GM19351 (cell line): ENCODE data around the gene USP17L28.
"Not testable (repeated sequence)": the region's sequence is repeated elsewhere in the genome, so short reads cannot be mapped to it uniquely, and the experiment has no call there.

ENCODE experiments used
- ATAC-seq: cut with Tn5 transposase; IDR thresholded peaks from one replicate; pipeline ENCODE4 v1.9.1; 2021; ENCODE audit warnings: mild to moderate bottlenecking, moderate library complexity; ENCODE audit not compliant: unreplicated experiment

USP17L28 gene, protein sequence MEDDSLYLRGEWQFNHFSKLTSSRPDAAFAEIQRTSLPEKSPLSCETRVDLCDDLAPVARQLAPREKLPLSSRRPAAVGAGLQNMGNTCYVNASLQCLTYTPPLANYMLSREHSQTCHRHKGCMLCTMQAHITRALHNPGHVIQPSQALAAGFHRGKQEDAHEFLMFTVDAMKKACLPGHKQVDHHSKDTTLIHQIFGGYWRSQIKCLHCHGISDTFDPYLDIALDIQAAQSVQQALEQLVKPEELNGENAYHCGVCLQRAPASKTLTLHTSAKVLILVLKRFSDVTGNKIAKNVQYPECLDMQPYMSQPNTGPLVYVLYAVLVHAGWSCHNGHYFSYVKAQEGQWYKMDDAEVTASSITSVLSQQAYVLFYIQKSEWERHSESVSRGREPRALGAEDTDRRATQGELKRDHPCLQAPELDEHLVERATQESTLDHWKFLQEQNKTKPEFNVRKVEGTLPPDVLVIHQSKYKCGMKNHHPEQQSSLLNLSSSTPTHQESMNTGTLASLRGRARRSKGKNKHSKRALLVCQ

DNA sequence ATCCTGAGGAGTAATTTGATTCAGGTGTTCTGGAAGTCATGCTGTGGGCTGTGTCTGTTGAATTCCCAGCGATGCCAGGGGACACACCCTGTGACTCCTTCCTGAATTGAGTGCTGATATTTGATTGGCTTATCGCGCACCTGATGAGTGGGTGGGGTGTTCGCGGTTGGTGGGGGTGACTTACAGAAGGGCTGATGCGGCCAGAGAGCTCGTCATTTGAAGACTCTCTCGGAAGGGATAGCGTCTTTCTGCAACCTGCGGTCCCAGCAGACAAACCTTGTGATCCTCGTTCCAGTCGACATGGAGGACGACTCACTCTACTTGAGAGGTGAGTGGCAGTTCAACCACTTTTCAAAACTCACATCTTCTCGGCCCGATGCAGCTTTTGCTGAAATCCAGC lies at the start of gene USP17L28:
USP17L28 (plus strand) TSS at position 301 of the 400 bp plus-strand sequence; CDS start at position 301, 0 bp downstream.
- ATAC-seq = not testable (repeated sequence)

DNA sequence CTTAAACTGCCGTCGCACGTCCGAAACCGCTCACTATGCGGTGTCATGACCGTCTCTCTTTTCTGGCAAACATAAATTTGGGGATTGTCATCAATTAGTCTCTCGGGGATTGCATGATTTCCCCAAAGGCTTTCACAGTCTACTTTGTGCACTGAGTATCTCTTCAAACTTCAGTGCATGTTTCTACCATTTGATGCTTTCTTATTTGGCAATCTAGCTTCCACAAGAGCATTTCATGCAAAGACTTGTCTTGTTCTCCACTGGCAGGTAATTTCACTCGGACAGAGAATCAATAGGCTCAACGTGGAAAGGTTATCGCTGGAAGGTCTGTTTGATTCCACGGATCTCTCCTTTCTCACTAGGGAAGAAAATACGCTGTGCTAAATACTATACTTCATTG lies 24.5 kb upstream of the USP17L28 start:
- ATAC-seq = not testable (repeated sequence)

DNA sequence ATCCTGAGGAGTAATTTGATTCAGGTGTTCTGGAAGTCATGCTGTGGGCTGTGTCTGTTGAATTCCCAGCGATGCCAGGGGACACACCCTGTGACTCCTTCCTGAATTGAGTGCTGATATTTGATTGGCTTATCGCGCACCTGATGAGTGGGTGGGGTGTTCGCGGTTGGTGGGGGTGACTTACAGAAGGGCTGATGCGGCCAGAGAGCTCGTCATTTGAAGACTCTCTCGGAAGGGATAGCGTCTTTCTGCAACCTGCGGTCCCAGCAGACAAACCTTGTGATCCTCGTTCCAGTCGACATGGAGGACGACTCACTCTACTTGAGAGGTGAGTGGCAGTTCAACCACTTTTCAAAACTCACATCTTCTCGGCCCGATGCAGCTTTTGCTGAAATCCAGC lies 23.8 kb upstream of the USP17L28 start, which contains the start of gene USP17L24:
USP17L24 (plus strand) TSS at position 301 of the 400 bp plus-strand sequence; CDS start at position 301, 0 bp downstream.
- ATAC-seq = not testable (repeated sequence)

DNA sequence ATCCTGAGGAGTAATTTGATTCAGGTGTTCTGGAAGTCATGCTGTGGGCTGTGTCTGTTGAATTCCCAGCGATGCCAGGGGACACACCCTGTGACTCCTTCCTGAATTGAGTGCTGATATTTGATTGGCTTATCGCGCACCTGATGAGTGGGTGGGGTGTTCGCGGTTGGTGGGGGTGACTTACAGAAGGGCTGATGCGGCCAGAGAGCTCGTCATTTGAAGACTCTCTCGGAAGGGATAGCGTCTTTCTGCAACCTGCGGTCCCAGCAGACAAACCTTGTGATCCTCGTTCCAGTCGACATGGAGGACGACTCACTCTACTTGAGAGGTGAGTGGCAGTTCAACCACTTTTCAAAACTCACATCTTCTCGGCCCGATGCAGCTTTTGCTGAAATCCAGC lies 19.1 kb upstream of the USP17L28 start, which contains the start of gene USP17L25:
USP17L25 (plus strand) TSS at position 301 of the 400 bp plus-strand sequence; CDS start at position 301, 0 bp downstream.
- not testable (repeated sequence) for ATAC-seq

DNA sequence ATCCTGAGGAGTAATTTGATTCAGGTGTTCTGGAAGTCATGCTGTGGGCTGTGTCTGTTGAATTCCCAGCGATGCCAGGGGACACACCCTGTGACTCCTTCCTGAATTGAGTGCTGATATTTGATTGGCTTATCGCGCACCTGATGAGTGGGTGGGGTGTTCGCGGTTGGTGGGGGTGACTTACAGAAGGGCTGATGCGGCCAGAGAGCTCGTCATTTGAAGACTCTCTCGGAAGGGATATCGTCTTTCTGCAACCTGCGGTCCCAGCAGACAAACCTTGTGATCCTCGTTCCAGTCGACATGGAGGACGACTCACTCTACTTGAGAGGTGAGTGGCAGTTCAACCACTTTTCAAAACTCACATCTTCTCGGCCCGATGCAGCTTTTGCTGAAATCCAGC lies 14.3 kb upstream of the USP17L28 start, which contains the start of gene USP17L26:
USP17L26 (plus strand) TSS at position 301 of the 400 bp plus-strand sequence; CDS start at position 301, 0 bp downstream.
- not testable (repeated sequence) for ATAC-seq

DNA sequence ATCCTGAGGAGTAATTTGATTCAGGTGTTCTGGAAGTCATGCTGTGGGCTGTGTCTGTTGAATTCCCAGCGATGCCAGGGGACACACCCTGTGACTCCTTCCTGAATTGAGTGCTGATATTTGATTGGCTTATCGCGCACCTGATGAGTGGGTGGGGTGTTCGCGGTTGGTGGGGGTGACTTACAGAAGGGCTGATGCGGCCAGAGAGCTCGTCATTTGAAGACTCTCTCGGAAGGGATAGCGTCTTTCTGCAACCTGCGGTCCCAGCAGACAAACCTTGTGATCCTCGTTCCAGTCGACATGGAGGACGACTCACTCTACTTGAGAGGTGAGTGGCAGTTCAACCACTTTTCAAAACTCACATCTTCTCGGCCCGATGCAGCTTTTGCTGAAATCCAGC lies 9.6 kb upstream of the USP17L28 start, which contains the start of gene USP17L5:
USP17L5 (plus strand) TSS at position 301 of the 400 bp plus-strand sequence; CDS start at position 301, 0 bp downstream.
- not testable (repeated sequence) for ATAC-seq

DNA sequence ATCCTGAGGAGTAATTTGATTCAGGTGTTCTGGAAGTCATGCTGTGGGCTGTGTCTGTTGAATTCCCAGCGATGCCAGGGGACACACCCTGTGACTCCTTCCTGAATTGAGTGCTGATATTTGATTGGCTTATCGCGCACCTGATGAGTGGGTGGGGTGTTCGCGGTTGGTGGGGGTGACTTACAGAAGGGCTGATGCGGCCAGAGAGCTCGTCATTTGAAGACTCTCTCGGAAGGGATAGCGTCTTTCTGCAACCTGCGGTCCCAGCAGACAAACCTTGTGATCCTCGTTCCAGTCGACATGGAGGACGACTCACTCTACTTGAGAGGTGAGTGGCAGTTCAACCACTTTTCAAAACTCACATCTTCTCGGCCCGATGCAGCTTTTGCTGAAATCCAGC lies 4.8 kb upstream of the USP17L28 start, which contains the start of gene USP17L27:
USP17L27 (plus strand) TSS at position 301 of the 400 bp plus-strand sequence; CDS start at position 301, 0 bp downstream.
- not testable (repeated sequence) for ATAC-seq

DNA sequence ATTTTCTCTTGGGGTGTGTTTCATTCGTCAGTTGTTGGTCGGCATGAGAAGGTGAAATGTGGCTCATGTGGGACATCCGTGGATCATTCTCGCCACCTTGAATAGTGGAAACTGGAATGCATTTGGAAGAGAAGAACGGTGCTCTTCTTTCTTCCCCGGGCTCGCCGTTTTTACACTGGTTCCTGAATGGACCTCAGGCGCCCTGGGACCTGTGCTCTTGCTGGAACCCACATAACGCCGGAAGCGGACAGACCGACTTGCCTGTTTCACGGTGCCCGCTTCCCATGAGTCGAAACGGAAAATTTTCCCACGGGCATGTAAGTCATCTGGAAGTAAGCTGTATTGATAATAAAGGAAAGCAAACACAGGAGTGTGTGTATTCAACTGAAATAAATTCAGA lies 2.2 kb downstream of the USP17L28 start:
- not testable (repeated sequence) for ATAC-seq

DNA sequence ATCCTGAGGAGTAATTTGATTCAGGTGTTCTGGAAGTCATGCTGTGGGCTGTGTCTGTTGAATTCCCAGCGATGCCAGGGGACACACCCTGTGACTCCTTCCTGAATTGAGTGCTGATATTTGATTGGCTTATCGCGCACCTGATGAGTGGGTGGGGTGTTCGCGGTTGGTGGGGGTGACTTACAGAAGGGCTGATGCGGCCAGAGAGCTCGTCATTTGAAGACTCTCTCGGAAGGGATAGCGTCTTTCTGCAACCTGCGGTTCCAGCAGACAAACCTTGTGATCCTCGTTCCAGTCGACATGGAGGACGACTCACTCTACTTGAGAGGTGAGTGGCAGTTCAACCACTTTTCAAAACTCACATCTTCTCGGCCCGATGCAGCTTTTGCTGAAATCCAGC lies 4.6 kb downstream of the USP17L28 start, which contains the start of gene USP17L29:
USP17L29 (plus strand) TSS at position 301 of the 400 bp plus-strand sequence; CDS start at position 301, 0 bp downstream.
- not testable (repeated sequence) for ATAC-seq

DNA sequence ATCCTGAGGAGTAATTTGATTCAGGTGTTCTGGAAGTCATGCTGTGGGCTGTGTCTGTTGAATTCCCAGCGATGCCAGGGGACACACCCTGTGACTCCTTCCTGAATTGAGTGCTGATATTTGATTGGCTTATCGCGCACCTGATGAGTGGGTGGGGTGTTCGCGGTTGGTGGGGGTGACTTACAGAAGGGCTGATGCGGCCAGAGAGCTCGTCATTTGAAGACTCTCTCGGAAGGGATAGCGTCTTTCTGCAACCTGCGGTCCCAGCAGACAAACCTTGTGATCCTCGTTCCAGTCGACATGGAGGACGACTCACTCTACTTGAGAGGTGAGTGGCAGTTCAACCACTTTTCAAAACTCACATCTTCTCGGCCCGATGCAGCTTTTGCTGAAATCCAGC lies 14.1 kb downstream of the USP17L28 start, which contains the start of gene USP17L30:
USP17L30 (plus strand) TSS at position 301 of the 400 bp plus-strand sequence; CDS start at position 301, 0 bp downstream.
- not testable (repeated sequence) for ATAC-seq

DNA sequence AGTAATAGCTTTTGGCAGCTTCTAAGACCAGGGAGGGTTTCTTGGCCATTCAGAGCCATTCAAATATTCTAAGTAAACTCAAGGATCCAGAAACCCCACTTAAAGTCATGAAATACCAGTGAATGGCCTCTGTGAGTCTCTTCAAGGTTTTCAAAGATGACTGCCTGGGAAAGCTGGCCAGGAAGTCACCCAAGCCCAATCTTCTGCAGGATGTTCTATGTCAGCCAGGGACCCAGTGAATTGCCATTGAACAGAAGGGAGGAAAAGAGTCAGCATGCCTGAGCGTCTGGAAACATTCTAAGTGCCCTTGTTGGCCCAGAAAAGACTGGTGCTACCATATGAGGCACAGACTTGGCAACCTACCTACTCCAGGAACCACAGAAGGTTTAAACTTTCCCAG lies 31.2 kb downstream of the USP17L28 start:
- ATAC-seq = not testable (repeated sequence)

DNA sequence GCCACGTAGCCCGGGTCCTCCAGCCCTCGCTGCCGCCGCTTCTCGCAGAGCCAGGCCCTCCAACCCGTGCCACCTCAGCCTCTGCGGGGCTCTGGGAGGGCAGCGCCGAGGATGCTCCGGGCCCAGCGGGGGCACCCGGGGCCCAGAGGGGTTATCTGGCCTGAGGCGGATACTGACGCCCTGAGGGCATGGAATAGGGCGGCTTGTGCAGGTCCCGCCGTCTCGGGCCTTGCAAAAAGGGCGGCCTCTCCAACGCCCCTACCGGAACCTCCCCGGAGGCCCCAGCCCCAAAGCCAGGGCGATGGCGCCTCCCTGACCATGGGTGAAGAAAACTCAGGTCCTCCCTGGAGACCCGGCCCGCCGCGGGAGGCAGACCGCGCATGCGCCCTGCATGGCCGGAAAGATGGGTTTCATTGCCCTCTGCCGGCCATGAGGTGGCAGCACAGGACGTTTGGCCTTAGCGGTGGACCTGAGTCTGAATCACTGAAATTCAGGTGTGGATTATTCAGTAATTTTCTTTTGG lies 32.4 kb downstream of the USP17L28 start:
- ATAC-seq = not testable (repeated sequence)

DNA sequence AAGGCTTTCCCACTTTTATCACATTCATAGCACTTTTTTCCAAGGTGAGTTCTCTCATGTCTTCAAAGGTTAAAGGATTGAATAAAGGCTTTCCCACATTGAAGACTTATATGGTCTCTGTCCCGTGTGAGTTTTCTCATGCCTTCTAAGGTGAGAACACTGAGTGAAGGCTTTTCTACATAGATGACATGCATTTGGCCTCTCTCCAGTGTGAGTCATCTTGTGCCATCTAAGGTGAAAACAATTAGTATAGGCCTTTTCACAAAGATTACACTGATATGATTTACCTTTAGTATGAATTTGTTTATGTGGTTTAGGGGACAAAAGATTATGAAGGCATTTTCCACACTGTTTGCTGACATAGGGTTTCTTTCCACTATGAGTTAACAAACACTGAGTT lies 35.4 kb downstream of the USP17L28 start:
- no peak for ATAC-seq

DNA sequence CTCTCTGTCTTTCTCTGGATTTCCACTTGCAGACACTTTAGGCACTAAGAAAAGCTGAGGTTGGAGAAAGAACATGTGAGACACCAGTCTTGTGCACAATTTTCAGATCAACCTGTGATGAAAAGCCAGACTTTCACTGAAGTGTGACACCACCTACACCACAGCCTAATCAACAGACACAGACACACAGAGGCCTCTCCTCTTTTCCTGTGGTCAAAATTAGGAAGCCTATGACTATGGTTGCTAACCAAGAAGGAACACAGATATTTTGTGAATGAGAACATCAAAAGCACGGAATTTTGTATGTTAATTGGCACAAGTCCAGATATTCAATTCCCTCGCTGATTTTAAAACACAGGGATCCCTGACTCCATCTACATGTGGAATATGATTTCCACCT lies 40.3 kb downstream of the USP17L28 start:
- not testable (repeated sequence) for ATAC-seq
